ENCODE results near the gene TLR9.
"Not testable (repeated sequence)": the region's sequence is repeated elsewhere in the genome, so short reads cannot be mapped to it uniquely, and the experiment has no call there.

Gene TLR9

GRCh38 chr3:52186729-52187128 lies 38.7 kb downstream of the TLR9 start:
- no peaks in the 10 kb centered on the region for H3K36me3 ChIP-seq (ENCODE audit: control insufficient read depth, insufficient read depth, low read length)
- no peaks in the 10 kb centered on the region for H3K27me3 ChIP-seq (ENCODE audit: control insufficient read depth, insufficient read depth, low read length)
- H3K4me3 ChIP-seq (ENCODE audit: low read length), result no peak overlapping the region
- no peak overlapping the region for H3K27ac ChIP-seq (ENCODE audit: low read depth, low read length)
- no peaks in the 10 kb centered on the region for H3K4me1 ChIP-seq (ENCODE audit: control insufficient read depth, insufficient read depth, low read length)
- H3K9ac ChIP-seq (ENCODE audit: low read length), result no peak overlapping the region

GRCh38 chr3:52185837-52186236 lies 39.6 kb downstream of the TLR9 start:
- Histone ChIP-seq H3K4me3 (ENCODE audit: low read length) (no peak overlapping the region), H3K27ac (ENCODE audit: low read depth, low read length) (no peak overlapping the region), H3K4me1 (ENCODE audit: control insufficient read depth, insufficient read depth, low read length) (no peaks in the 10 kb centered on the region), H3K36me3 (ENCODE audit: control insufficient read depth, insufficient read depth, low read length) (no peaks in the 10 kb centered on the region), H3K27me3 (ENCODE audit: control insufficient read depth, insufficient read depth, low read length) (no peaks in the 10 kb centered on the region), H3K9ac (ENCODE audit: low read length) (no peak overlapping the region)

GRCh38 chr3:52185311-52185710 lies 40.1 kb downstream of the TLR9 start:
- no peak overlapping the region for H3K4me3 ChIP-seq (ENCODE audit: low read length)
- H3K36me3 ChIP-seq (ENCODE audit: control insufficient read depth, insufficient read depth, low read length), result no peaks in the 10 kb centered on the region
- H3K4me1 ChIP-seq (ENCODE audit: control insufficient read depth, insufficient read depth, low read length), result no peaks in the 10 kb centered on the region
- H3K27me3 ChIP-seq (ENCODE audit: control insufficient read depth, insufficient read depth, low read length), result no peaks in the 10 kb centered on the region
- H3K27ac ChIP-seq (ENCODE audit: low read depth, low read length), result no peak overlapping the region
- H3K9ac ChIP-seq (ENCODE audit: low read length), result no peak overlapping the region

GRCh38 chr3:52184690-52185089 lies 40.8 kb downstream of the TLR9 start:
- Histone ChIP-seq H3K27me3 (ENCODE audit: control insufficient read depth, insufficient read depth, low read length) (no peaks in the 10 kb centered on the region), H3K4me1 (ENCODE audit: control insufficient read depth, insufficient read depth, low read length) (no peaks in the 10 kb centered on the region), H3K36me3 (ENCODE audit: control insufficient read depth, insufficient read depth, low read length) (no peaks in the 10 kb centered on the region), H3K27ac (ENCODE audit: low read depth, low read length) (no peak overlapping the region), H3K9ac (ENCODE audit: low read length) (no peak overlapping the region), H3K4me3 (ENCODE audit: low read length) (no peak overlapping the region)

- Histone ChIP-seq H3K4me1 (ENCODE audit: control insufficient read depth, insufficient read depth, low read length) (no peaks in the 10 kb centered on the region), H3K9ac (ENCODE audit: low read length) (no peak overlapping the region), H3K36me3 (ENCODE audit: control insufficient read depth, insufficient read depth, low read length) (no peaks in the 10 kb centered on the region), H3K27me3 (ENCODE audit: control insufficient read depth, insufficient read depth, low read length) (no peaks in the 10 kb centered on the region), H3K4me3 (ENCODE audit: low read length) (no peak overlapping the region), H3K27ac (ENCODE audit: low read depth, low read length) (no peak overlapping the region)
These were observed 41.5 kb downstream of the TLR9 start for GRCh38 chr3:52183786-52184445.

- Histone ChIP-seq H3K4me3 (ENCODE audit: low read length) (no peak overlapping the region), H3K36me3 (ENCODE audit: control insufficient read depth, insufficient read depth, low read length) (no peaks in the 10 kb centered on the region), H3K27me3 (ENCODE audit: control insufficient read depth, insufficient read depth, low read length) (no peaks in the 10 kb centered on the region), H3K4me1 (ENCODE audit: control insufficient read depth, insufficient read depth, low read length) (no peaks in the 10 kb centered on the region), H3K27ac (ENCODE audit: low read depth, low read length) (no peak overlapping the region), H3K9ac (ENCODE audit: low read length) (no peak overlapping the region)
These were observed 42.8 kb downstream of the TLR9 start for GRCh38 chr3:52182691-52183090.

GRCh38 chr3:52182196-52182595 lies 43.2 kb downstream of the TLR9 start:
- no peak overlapping the region for H3K27ac ChIP-seq (ENCODE audit: low read depth, low read length)
- no peaks in the 10 kb centered on the region for H3K27me3 ChIP-seq (ENCODE audit: control insufficient read depth, insufficient read depth, low read length)
- H3K4me1 ChIP-seq (ENCODE audit: control insufficient read depth, insufficient read depth, low read length), result no peaks in the 10 kb centered on the region
- H3K36me3 ChIP-seq (ENCODE audit: control insufficient read depth, insufficient read depth, low read length), result no peaks in the 10 kb centered on the region
- H3K4me3 ChIP-seq (ENCODE audit: low read length), result no peak overlapping the region
- no peak overlapping the region for H3K9ac ChIP-seq (ENCODE audit: low read length)

GRCh38 chr3:52181543-52181942 lies 43.9 kb downstream of the TLR9 start:
- no peaks in the 10 kb centered on the region for H3K36me3 ChIP-seq (ENCODE audit: control insufficient read depth, insufficient read depth, low read length)
- no peak overlapping the region for H3K4me3 ChIP-seq (ENCODE audit: low read length)
- H3K4me1 ChIP-seq (ENCODE audit: control insufficient read depth, insufficient read depth, low read length), result no peaks in the 10 kb centered on the region
- H3K9ac ChIP-seq (ENCODE audit: low read length), result no peak overlapping the region
- H3K27ac ChIP-seq (ENCODE audit: low read depth, low read length), result no peak overlapping the region
- no peaks in the 10 kb centered on the region for H3K27me3 ChIP-seq (ENCODE audit: control insufficient read depth, insufficient read depth, low read length)

GRCh38 chr3:52178537-52178936 lies 46.9 kb downstream of the TLR9 start:
- H3K27me3 ChIP-seq (ENCODE audit: control insufficient read depth, insufficient read depth, low read length), result no peaks in the 10 kb centered on the region
- no peak overlapping the region for H3K9ac ChIP-seq (ENCODE audit: low read length)
- no peaks in the 10 kb centered on the region for H3K36me3 ChIP-seq (ENCODE audit: control insufficient read depth, insufficient read depth, low read length)
- no peak overlapping the region for H3K27ac ChIP-seq (ENCODE audit: low read depth, low read length)
- no peaks in the 10 kb centered on the region for H3K4me1 ChIP-seq (ENCODE audit: control insufficient read depth, insufficient read depth, low read length)
- H3K4me3 ChIP-seq (ENCODE audit: low read length), result no peak overlapping the region

- H3K4me3 ChIP-seq (ENCODE audit: low read length); H3K9ac ChIP-seq (ENCODE audit: low read length); H3K27ac ChIP-seq (ENCODE audit: low read depth, low read length); H3K4me1 ChIP-seq (ENCODE audit: control insufficient read depth, insufficient read depth, low read length); H3K36me3 ChIP-seq (ENCODE audit: control insufficient read depth, insufficient read depth, low read length); H3K27me3 ChIP-seq (ENCODE audit: control insufficient read depth, insufficient read depth, low read length): not testable (repeated sequence)
These were observed 47.3 kb downstream of the TLR9 start for GRCh38 chr3:52178126-52178525.

- H3K9ac ChIP-seq (ENCODE audit: low read length), result no peak overlapping the region
- no peak overlapping the region for H3K27ac ChIP-seq (ENCODE audit: low read depth, low read length)
- H3K4me3 ChIP-seq (ENCODE audit: low read length), result no peak overlapping the region
- H3K36me3 ChIP-seq (ENCODE audit: control insufficient read depth, insufficient read depth, low read length), result no peaks in the 10 kb centered on the region
- no peaks in the 10 kb centered on the region for H3K4me1 ChIP-seq (ENCODE audit: control insufficient read depth, insufficient read depth, low read length)
- no peaks in the 10 kb centered on the region for H3K27me3 ChIP-seq (ENCODE audit: control insufficient read depth, insufficient read depth, low read length)
These were observed 47.8 kb downstream of the TLR9 start for GRCh38 chr3:52177701-52178042.

- Histone ChIP-seq H3K27me3 (ENCODE audit: control insufficient read depth, insufficient read depth, low read length) (no peaks in the 10 kb centered on the region), H3K27ac (ENCODE audit: low read depth, low read length) (no peak overlapping the region), H3K4me3 (ENCODE audit: low read length) (no peak overlapping the region), H3K36me3 (ENCODE audit: control insufficient read depth, insufficient read depth, low read length) (no peaks in the 10 kb centered on the region), H3K9ac (ENCODE audit: low read length) (no peak overlapping the region), H3K4me1 (ENCODE audit: control insufficient read depth, insufficient read depth, low read length) (no peaks in the 10 kb centered on the region)
These were observed 48.3 kb downstream of the TLR9 start for GRCh38 chr3:52176951-52177700.

GRCh38 chr3:52176180-52176752 lies 49.2 kb downstream of the TLR9 start:
- H3K27ac ChIP-seq (ENCODE audit: low read depth, low read length), result no peak overlapping the region
- no peak overlapping the region for H3K9ac ChIP-seq (ENCODE audit: low read length)
- no peaks in the 10 kb centered on the region for H3K27me3 ChIP-seq (ENCODE audit: control insufficient read depth, insufficient read depth, low read length)
- no peaks in the 10 kb centered on the region for H3K36me3 ChIP-seq (ENCODE audit: control insufficient read depth, insufficient read depth, low read length)
- no peaks in the 10 kb centered on the region for H3K4me1 ChIP-seq (ENCODE audit: control insufficient read depth, insufficient read depth, low read length)
- no peak overlapping the region for H3K4me3 ChIP-seq (ENCODE audit: low read length)

All from rectal smooth muscle tissue (tissue), 1 donor.